H9 (cell line): ENCODE data around the gene RAPGEF3. TPM values are rescaled to one million over a fixed set of nuclear protein-coding genes. Genes with fewer than 3 reads are reported as not detected.

Experiments
- DNase-seq: peaks from one replicate; pipeline ENCODE4 v3.0.0-alpha.2; 2017
- H2AFZ ChIP-seq: one replicate; pipeline ENCODE4 v1.6.1; 2013; ENCODE audit warnings: mild to moderate bottlenecking, low read length, control low read depth, moderate library complexity
- H2AK5ac ChIP-seq: 2 replicates; pipeline ENCODE4 v1.6.1; 2013; ENCODE audit warnings: low read length, control low read depth, mixed read lengths; ENCODE audit not compliant: insufficient read length
- H2BK120ac ChIP-seq: one replicate; pipeline ENCODE4 v1.6.1; 2013; ENCODE audit warnings: low read depth, mild to moderate bottlenecking, low read length, control low read depth, inconsistent platforms; ENCODE audit not compliant: poor library complexity, severe bottlenecking
- H2BK12ac ChIP-seq: 2 replicates; pipeline ENCODE4 v1.6.1; 2013; ENCODE audit warnings: low read length, control low read depth, mixed read lengths, low read depth; ENCODE audit not compliant: insufficient read length
- H2BK15ac ChIP-seq: 2 replicates; pipeline ENCODE4 v1.6.1; 2013; ENCODE audit warnings: low read depth, low read length, control low read depth
- H2BK20ac ChIP-seq: one replicate; pipeline ENCODE4 v1.6.1; 2013; ENCODE audit warnings: low read depth, mild to moderate bottlenecking, low read length, control low read depth, inconsistent platforms; ENCODE audit not compliant: poor library complexity, severe bottlenecking
- H2BK5ac ChIP-seq: 2 replicates; pipeline ENCODE4 v1.6.1; 2013; ENCODE audit warnings: low read length, control low read depth, mixed read lengths; ENCODE audit not compliant: insufficient read length
- H3K14ac ChIP-seq: 2 replicates; pipeline ENCODE4 v1.6.1; 2013; ENCODE audit warnings: low read length, control low read depth; ENCODE audit not compliant: insufficient read depth
- H3K18ac ChIP-seq: 2 replicates; pipeline ENCODE4 v1.6.1; 2013; ENCODE audit warnings: low read depth, mild to moderate bottlenecking, mixed read lengths, low read length, control low read depth; ENCODE audit not compliant: insufficient read length
- H3K23ac ChIP-seq: 2 replicates; pipeline ENCODE4 v1.6.1; 2013; ENCODE audit warnings: low read length, control low read depth, mixed read lengths, low read depth; ENCODE audit not compliant: insufficient read length
- H3K23me2 ChIP-seq: 2 replicates; pipeline ENCODE4 v1.6.1; 2013; ENCODE audit warnings: low read depth, mild to moderate bottlenecking, mixed read lengths, low read length, control low read depth; ENCODE audit not compliant: insufficient read length, poor library complexity, severe bottlenecking
- H3K27ac ChIP-seq: 2 replicates; pipeline ENCODE4 v1.5.1; 2013; ENCODE audit warnings: low read length, control low read depth, mixed read lengths, low read depth; ENCODE audit not compliant: insufficient read length
- H3K27me3 ChIP-seq: 2 replicates; pipeline ENCODE4 v1.6.1; 2013; ENCODE audit warnings: low read length, control low read depth, inconsistent platforms; ENCODE audit not compliant: insufficient read depth
- H3K4ac ChIP-seq: 2 replicates; pipeline ENCODE4 v1.6.1; 2013; ENCODE audit warnings: low read depth, mild to moderate bottlenecking, control low read depth, inconsistent platforms, low read length, moderate library complexity
- H3K4me1 ChIP-seq: 2 replicates; pipeline ENCODE4 v1.6.1; 2013; ENCODE audit warnings: low read length, control low read depth, inconsistent platforms; ENCODE audit not compliant: insufficient read depth
- H3K4me2 ChIP-seq: 2 replicates; pipeline ENCODE4 v1.6.1; 2013; ENCODE audit warnings: low read length, control low read depth, mixed read lengths; ENCODE audit not compliant: insufficient read length, insufficient read depth
- H3K56ac ChIP-seq: 2 replicates; pipeline ENCODE4 v1.6.1; 2013; ENCODE audit warnings: low read depth, mild to moderate bottlenecking, mixed read lengths, low read length, control low read depth; ENCODE audit not compliant: insufficient read length
- H3K79me1 ChIP-seq: 2 replicates; pipeline ENCODE4 v1.6.1; 2013; ENCODE audit warnings: low read depth, mild to moderate bottlenecking, moderate library complexity, low read length, control low read depth, inconsistent platforms; ENCODE audit not compliant: insufficient read depth, poor library complexity, severe bottlenecking
- H3K79me2 ChIP-seq: 2 replicates; pipeline ENCODE4 v1.6.1; 2013; ENCODE audit warnings: low read length, control low read depth, inconsistent platforms; ENCODE audit not compliant: insufficient read depth
- H3K9ac ChIP-seq: 2 replicates; pipeline ENCODE4 v1.6.1; 2013; ENCODE audit warnings: low read length, control low read depth, mixed read lengths; ENCODE audit not compliant: insufficient read length; ENCODE audit errors: extremely low read depth
- H3K9me3 ChIP-seq: one replicate; pipeline ENCODE4 v1.6.1; 2013; ENCODE audit warnings: low read depth, low read length, inconsistent platforms; ENCODE audit not compliant: control insufficient read depth
- H3T11ph ChIP-seq: one replicate; pipeline ENCODE4 v1.6.1; 2013; ENCODE audit warnings: mild to moderate bottlenecking, low read length, control low read depth, inconsistent platforms
- H4K20me1 ChIP-seq: one replicate; pipeline ENCODE4 v1.6.1; 2013; ENCODE audit not compliant: control insufficient read depth, insufficient read length, insufficient read depth
- H4K5ac ChIP-seq: 2 replicates; pipeline ENCODE4 v1.6.1; 2013; ENCODE audit warnings: low read depth, mild to moderate bottlenecking, mixed read lengths, low read length, control low read depth; ENCODE audit not compliant: insufficient read length
- H4K8ac ChIP-seq: replicated peaks from 2 replicates; pipeline ENCODE4 v1.6.1; 2013; ENCODE audit warnings: low read length, control low read depth, mixed read lengths, low read depth; ENCODE audit not compliant: insufficient read length
- H4K91ac ChIP-seq: 2 replicates; pipeline ENCODE4 v1.6.1; 2013; ENCODE audit warnings: low read depth, mild to moderate bottlenecking, moderate library complexity, mixed read lengths, low read length, control low read depth; ENCODE audit not compliant: insufficient read length
- H3K27ac Mint-ChIP-seq, 3 experiments: 2 replicates in 2 of 3; 3 replicates in 1 of 3; pipeline ENCODE4 v1.8.0; 2020 to 2021; ENCODE audit warnings: mixed read lengths in 3 of 3, mild to moderate bottlenecking in 1 of 3, moderate library complexity in 1 of 3
- H3K27me3 Mint-ChIP-seq: 2 replicates; pipeline ENCODE4 v1.8.0; 2021; ENCODE audit warnings: low read depth, mild to moderate bottlenecking, moderate library complexity, mixed read lengths
- H3K36me3 Mint-ChIP-seq, 3 experiments: 2 replicates in 2 of 3; 3 replicates in 1 of 3; pipeline ENCODE4 v1.8.0; 2020 to 2021; ENCODE audit warnings: low read depth in 3 of 3, mixed read lengths in 3 of 3; ENCODE audit not compliant: insufficient read depth in 1 of 3
- H3K4me1 Mint-ChIP-seq, 2 experiments: 2 replicates each; pipeline ENCODE4 v1.8.0; 2020; ENCODE audit warnings: mixed read lengths in 2 of 2
- H3K4me3 Mint-ChIP-seq, 2 experiments: 2 replicates in 1 of 2; 3 replicates in 1 of 2; pipeline ENCODE4 v1.8.0; 2020 to 2021; ENCODE audit warnings: mild to moderate bottlenecking in 2 of 2, mixed read lengths in 2 of 2, moderate library complexity in 1 of 2
- H3K9me3 Mint-ChIP-seq, 2 experiments: 2 replicates in 1 of 2; 3 replicates in 1 of 2; pipeline ENCODE4 v1.8.0; 2020; ENCODE audit warnings: mild to moderate bottlenecking in 2 of 2, mixed read lengths in 2 of 2, moderate library complexity in 1 of 2
- total RNA-seq: library from RNA; stranded (reverse); gene quantifications from 2 replicates; pipeline ENCODE4 v1.2.1, GENCODE V29; 2021
- TF ChIP-seq, protein P1 (sequence below): fragments of 200-600 bp; sonication (generic); conservative IDR thresholded peaks from 3 replicates; pipeline ENCODE4 v1.8.0; 2021; ENCODE audit warnings: antibody characterized with exemption, mild to moderate bottlenecking

Gene RAPGEF3
- total RNA-seq, 1 experiment from 2014 or later, result 7.4 TPM

GRCh38 chr12:47710278-47710677 is 48.4 kb downstream of the RAPGEF3 start:
- TF ChIP-seq, protein P1, sequence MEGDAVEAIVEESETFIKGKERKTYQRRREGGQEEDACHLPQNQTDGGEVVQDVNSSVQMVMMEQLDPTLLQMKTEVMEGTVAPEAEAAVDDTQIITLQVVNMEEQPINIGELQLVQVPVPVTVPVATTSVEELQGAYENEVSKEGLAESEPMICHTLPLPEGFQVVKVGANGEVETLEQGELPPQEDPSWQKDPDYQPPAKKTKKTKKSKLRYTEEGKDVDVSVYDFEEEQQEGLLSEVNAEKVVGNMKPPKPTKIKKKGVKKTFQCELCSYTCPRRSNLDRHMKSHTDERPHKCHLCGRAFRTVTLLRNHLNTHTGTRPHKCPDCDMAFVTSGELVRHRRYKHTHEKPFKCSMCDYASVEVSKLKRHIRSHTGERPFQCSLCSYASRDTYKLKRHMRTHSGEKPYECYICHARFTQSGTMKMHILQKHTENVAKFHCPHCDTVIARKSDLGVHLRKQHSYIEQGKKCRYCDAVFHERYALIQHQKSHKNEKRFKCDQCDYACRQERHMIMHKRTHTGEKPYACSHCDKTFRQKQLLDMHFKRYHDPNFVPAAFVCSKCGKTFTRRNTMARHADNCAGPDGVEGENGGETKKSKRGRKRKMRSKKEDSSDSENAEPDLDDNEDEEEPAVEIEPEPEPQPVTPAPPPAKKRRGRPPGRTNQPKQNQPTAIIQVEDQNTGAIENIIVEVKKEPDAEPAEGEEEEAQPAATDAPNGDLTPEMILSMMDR, result no peak
- no peaks in the 10 kb centered on the region for H3K27me3 ChIP-seq
- no peak for DNase-seq

More at GRCh38 chr12:47710278-47710677, 48.4 kb downstream of the RAPGEF3 start:
- Histone ChIP-seq H2AK5ac (no peak overlapping the region), H2AFZ (no peak overlapping the region), H3K56ac (no peak overlapping the region), H3T11ph (no peak overlapping the region), H3K9me3 (no peaks in the 10 kb centered on the region), H2BK5ac (no peak overlapping the region), H2BK120ac (no peak overlapping the region), H4K91ac (no peak overlapping the region), H3K4me1 (no peaks in the 10 kb centered on the region), H3K9ac (no peak overlapping the region), H3K4me2 (no peak overlapping the region), H3K79me1 (no peaks in the 10 kb centered on the region), H4K8ac (no peak overlapping the region), H2BK15ac (no peak overlapping the region), H2BK12ac (no peak overlapping the region), H3K23ac (no peak overlapping the region), H3K27ac (no peak overlapping the region), H4K5ac (no peak overlapping the region), H4K20me1 (no peaks in the 10 kb centered on the region), H2BK20ac (no peak overlapping the region), H3K79me2 (peaks cover under 1% of the 10 kb centered on the region; the same call in 1 of the 2 replicates), H3K14ac (no peak overlapping the region), H3K4ac (no peak overlapping the region), H3K18ac (no peak overlapping the region), H3K23me2 (peaks cover 6% of the 10 kb centered on the region)
- Mint-ChIP-seq H3K27me3 (peaks cover 15% of the 10 kb centered on the region), H3K4me3 (no peak overlapping the region), H3K27ac (no peak overlapping the region), H3K9me3 (no peaks in the 10 kb centered on the region), H3K4me1 (peaks cover 7 to 8% of the 10 kb centered on the region in 2 experiments), H3K36me3 (no peaks in the 10 kb centered on the region)
